H1 (cell line): ENCODE data around the gene TYR. TPM values are rescaled to one million over a fixed set of nuclear protein-coding genes. Genes with fewer than 3 reads are reported as not detected.

ENCODE experiments used
- BCL11A ChIP-seq, 2 experiments: IDR thresholded peaks; one replicate each; pipeline ENCODE4 v1.6.1; 2011; ENCODE audit warnings: low read depth in 2 of 2, low read length in 2 of 2, mild to moderate bottlenecking in 2 of 2
- CBX8 ChIP-seq: fragments of 300-800, 300-1000 bp; sonication (generic); IDR thresholded peaks from 2 replicates; pipeline ENCODE4 v1.7.1; 2016; ENCODE audit warnings: low read depth, low read length, borderline replicate concordance
- CEBPB ChIP-seq: IDR thresholded peaks from 2 replicates; pipeline ENCODE4 v1.6.1; 2012; ENCODE audit warnings: low read depth, low read length
- CHD7 ChIP-seq: fragments of 300-600 bp; sonication (generic); IDR thresholded peaks from 2 replicates; pipeline ENCODE4 v1.7.1; 2012; ENCODE audit warnings: low read length, moderate library complexity, mild to moderate bottlenecking, inconsistent platforms; ENCODE audit not compliant: insufficient replicate concordance
- CTCF ChIP-seq, 3 experiments: IDR thresholded peaks; 1 replicate in 2 of 3; 2 replicates in 1 of 3; pipeline versions ENCODE4 v1.5.1 to v1.6.1; 2011; ENCODE audit warnings: low read length in 3 of 3, mild to moderate bottlenecking in 3 of 3, inconsistent platforms in 2 of 3, low read depth in 1 of 3, moderate library complexity in 1 of 3; ENCODE audit not compliant: insufficient read depth in 1 of 3; ENCODE audit errors: control extremely low read depth in 1 of 3
- JUND ChIP-seq: IDR thresholded peaks from 2 replicates; pipeline ENCODE4 v1.6.1; 2011; ENCODE audit warnings: mild to moderate bottlenecking, improper control_type of control experiment, low read length
- NANOG ChIP-seq: IDR thresholded peaks from 2 replicates; pipeline ENCODE4 v1.6.1; 2011; ENCODE audit warnings: low read length, low read depth, mild to moderate bottlenecking, inconsistent platforms; ENCODE audit not compliant: insufficient read depth, poor library complexity, severe bottlenecking
- POU5F1 ChIP-seq: IDR thresholded peaks from 2 replicates; pipeline ENCODE4 v1.6.1; 2011; ENCODE audit warnings: low read depth, mild to moderate bottlenecking, low read length, moderate library complexity
- SIRT6 ChIP-seq: IDR thresholded peaks from one replicate; pipeline ENCODE4 v1.7.1; 2012; ENCODE audit warnings: low read length, inconsistent platforms
- TAF1 ChIP-seq: IDR thresholded peaks from 2 replicates; pipeline ENCODE4 v1.6.1; 2011; ENCODE audit warnings: mild to moderate bottlenecking, low read depth, low read length
- polyA plus RNA-seq, 7 experiments: library from polyadenylated mRNA; depleted of rRNA in 3 of 7; stranded (reverse) in 5 of 7; unstranded in 2 of 7; fragments of >200 nt in 5 of 7; fragments of 200-250 nt in 2 of 7; gene quantifications; 1 replicate in 5 of 7; 2 replicates in 1 of 7; 4 replicates in 1 of 7; pipeline versions ENCODE4 v1.2.1 to v1.2.3, GENCODE V29; 2011 to 2013; ENCODE audit warnings: missing spikeins in 2 of 7, mixed read lengths in 2 of 7
- total RNA-seq: library from RNA; stranded (reverse); fragmentation: NEBNext Ultra II Directional; extraction: Animal tissue kit (Norgen Biotek cat#: 25700); gene quantifications from 2 replicates; pipeline ENCODE4 v1.2.1, GENCODE V29; 2021

Gene TYR
- total and polyA plus RNA-seq, 2 of the 8 experiments (the other 6 are each of a cell fraction or from before 2014, with no cell fraction given) = not detected

- TF ChIP-seq CHD7 = no peak
- TF ChIP-seq JUND = no peak
- no peak for TF ChIP-seq CBX8
- no peak for TF ChIP-seq POU5F1
- TF ChIP-seq NANOG = no peak
- TF ChIP-seq TAF1 = no peak
- TF ChIP-seq CTCF (IDR thresholded peaks at IDR 0.05; ENCODE audit: control extremely low read depth in 1 of 3, insufficient read depth in 1 of 3, low read depth in 1 of 3, low read length in 3 of 3) = no peak
- TF ChIP-seq BCL11A (IDR thresholded peaks at IDR 0.05; ENCODE audit: low read depth in 2 of 2, low read length in 2 of 2) = no peak
- TF ChIP-seq CEBPB = no peak
- no peak for TF ChIP-seq SIRT6
These were observed 57.4 kb downstream of the TYR start (continued) for GRCh38 chr11:89235083-89235482.
